Ishikawa (cell line): ENCODE data around the gene MLLT3.

Experiments used
- CEBPB ChIP-seq: IDR thresholded peaks from 2 replicates; pipeline ENCODE4 v1.6.1; 2012
- CREB1 ChIP-seq: IDR thresholded peaks from 2 replicates; pipeline ENCODE4 v1.6.1; 2012; ENCODE audit warnings: low read depth
- EGR1 ChIP-seq: IDR thresholded peaks from 2 replicates; pipeline ENCODE4 v1.6.1; 2012
- EP300 ChIP-seq: IDR thresholded peaks from 2 replicates; pipeline ENCODE4 v1.6.1; 2012; ENCODE audit warnings: borderline replicate concordance
- FOXM1 ChIP-seq: IDR thresholded peaks from 2 replicates; pipeline ENCODE4 v1.6.1; 2012; ENCODE audit warnings: low read depth, borderline replicate concordance
- NFIC ChIP-seq: IDR thresholded peaks from 2 replicates; pipeline ENCODE4 v1.6.1; 2012
- RAD21 ChIP-seq: IDR thresholded peaks from 2 replicates; pipeline ENCODE4 v1.6.1; 2012; ENCODE audit warnings: low read depth
- TAF1 ChIP-seq: IDR thresholded peaks from 2 replicates; pipeline ENCODE4 v1.6.1; 2012; ENCODE audit warnings: low read depth, mild to moderate bottlenecking
- TCF12 ChIP-seq: IDR thresholded peaks from 2 replicates; pipeline ENCODE4 v1.6.1; 2012; ENCODE audit warnings: low read depth
- TEAD4 ChIP-seq: IDR thresholded peaks from 2 replicates; pipeline ENCODE4 v1.6.1; 2012
- YY1 ChIP-seq: IDR thresholded peaks from 2 replicates; pipeline ENCODE4 v1.6.1; 2012; ENCODE audit warnings: low read depth
- ZBTB7A ChIP-seq: IDR thresholded peaks from 2 replicates; pipeline ENCODE4 v1.6.1; 2012; ENCODE audit warnings: low read depth
- TF ChIP-seq, protein P1 (sequence below): IDR thresholded peaks from 2 replicates; pipeline ENCODE4 v1.6.1; 2012
- TF ChIP-seq, protein P2 (sequence below): IDR thresholded peaks from 2 replicates; pipeline ENCODE4 v1.6.1; 2012
- TF ChIP-seq, protein P3 (sequence below): IDR thresholded peaks from 2 replicates; pipeline ENCODE4 v1.6.1; 2012; ENCODE audit warnings: low read depth, mild to moderate bottlenecking

Gene MLLT3

GRCh38 chr9:20624201-20625002, 2.1 kb upstream of the MLLT3 start:
- peak; percentile 82 for TF ChIP-seq RAD21
- no peak for TF ChIP-seq EP300

DNA sequence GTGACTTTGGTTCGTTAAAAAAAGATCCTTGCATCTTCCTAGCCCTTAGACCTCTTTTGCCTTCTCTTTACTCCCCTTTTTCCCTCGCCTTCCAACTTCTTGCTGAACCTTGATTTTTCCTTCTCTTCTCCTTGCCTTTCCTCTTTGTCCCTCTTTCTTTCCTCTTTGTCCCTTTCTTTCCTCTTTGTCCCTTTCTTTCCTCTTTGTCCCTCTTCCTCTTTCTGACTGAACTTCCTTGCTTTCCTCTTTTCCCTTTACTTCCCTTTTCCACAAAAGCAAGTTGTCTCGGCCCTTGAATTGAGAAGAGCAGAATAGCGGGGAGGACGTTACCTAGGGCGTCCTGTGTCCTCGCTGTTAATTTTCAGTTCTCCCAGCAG, 1.4 kb upstream of the MLLT3 start:
- TF ChIP-seq ZBTB7A (no peak), RAD21 (no peak), EP300 (no peak), FOXM1 (no peak), TCF12 (no peak), EGR1 (no peak), TEAD4 (no peak), CEBPB (no peak), NFIC (no peak), CREB1 (no peak), YY1 (no peak), TAF1 (no peak)
- TF ChIP-seq, protein P1, sequence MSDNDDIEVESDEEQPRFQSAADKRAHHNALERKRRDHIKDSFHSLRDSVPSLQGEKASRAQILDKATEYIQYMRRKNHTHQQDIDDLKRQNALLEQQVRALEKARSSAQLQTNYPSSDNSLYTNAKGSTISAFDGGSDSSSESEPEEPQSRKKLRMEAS, result no peak
- TF ChIP-seq, protein P2, sequence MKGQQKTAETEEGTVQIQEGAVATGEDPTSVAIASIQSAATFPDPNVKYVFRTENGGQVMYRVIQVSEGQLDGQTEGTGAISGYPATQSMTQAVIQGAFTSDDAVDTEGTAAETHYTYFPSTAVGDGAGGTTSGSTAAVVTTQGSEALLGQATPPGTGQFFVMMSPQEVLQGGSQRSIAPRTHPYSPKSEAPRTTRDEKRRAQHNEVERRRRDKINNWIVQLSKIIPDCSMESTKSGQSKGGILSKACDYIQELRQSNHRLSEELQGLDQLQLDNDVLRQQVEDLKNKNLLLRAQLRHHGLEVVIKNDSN, result no peak
- TF ChIP-seq, protein P3, sequence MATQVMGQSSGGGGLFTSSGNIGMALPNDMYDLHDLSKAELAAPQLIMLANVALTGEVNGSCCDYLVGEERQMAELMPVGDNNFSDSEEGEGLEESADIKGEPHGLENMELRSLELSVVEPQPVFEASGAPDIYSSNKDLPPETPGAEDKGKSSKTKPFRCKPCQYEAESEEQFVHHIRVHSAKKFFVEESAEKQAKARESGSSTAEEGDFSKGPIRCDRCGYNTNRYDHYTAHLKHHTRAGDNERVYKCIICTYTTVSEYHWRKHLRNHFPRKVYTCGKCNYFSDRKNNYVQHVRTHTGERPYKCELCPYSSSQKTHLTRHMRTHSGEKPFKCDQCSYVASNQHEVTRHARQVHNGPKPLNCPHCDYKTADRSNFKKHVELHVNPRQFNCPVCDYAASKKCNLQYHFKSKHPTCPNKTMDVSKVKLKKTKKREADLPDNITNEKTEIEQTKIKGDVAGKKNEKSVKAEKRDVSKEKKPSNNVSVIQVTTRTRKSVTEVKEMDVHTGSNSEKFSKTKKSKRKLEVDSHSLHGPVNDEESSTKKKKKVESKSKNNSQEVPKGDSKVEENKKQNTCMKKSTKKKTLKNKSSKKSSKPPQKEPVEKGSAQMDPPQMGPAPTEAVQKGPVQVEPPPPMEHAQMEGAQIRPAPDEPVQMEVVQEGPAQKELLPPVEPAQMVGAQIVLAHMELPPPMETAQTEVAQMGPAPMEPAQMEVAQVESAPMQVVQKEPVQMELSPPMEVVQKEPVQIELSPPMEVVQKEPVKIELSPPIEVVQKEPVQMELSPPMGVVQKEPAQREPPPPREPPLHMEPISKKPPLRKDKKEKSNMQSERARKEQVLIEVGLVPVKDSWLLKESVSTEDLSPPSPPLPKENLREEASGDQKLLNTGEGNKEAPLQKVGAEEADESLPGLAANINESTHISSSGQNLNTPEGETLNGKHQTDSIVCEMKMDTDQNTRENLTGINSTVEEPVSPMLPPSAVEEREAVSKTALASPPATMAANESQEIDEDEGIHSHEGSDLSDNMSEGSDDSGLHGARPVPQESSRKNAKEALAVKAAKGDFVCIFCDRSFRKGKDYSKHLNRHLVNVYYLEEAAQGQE, result no peak

DNA sequence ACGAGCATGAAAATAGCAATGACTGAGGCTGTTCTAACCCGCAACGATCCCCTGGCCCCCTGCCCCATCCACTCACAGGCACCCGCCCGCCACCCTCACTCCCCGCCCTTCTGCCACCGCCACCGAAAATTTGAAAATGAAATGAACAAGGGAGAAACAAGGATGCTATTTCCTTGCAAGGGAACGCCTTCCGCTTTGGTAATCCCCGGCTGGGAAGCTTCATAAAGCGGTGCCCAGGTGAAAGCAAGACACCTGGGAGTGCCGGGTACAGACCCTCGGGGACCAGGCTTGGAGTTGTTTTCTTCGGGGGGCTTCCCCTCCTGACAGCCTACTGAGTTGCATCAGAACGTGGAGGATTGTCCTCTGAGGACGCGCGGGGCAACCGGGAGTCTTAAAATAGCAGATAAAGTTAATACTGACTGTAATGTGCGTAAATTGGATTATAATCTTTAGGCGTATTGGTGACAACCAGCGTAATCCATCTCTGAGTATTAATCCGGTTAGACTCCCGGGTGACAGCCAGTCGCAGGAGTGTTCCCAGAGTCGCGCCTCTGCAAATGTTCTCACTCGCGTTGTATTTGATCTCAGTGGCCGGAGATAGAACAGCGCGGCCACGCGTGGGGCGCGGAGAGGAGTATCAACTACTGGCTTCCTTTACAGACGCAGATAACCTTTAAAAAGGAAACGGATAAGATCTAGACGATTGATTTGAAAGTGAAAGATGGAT, 885 bp upstream of the MLLT3 start:
- no peak for TF ChIP-seq TEAD4
- TF ChIP-seq ZBTB7A, result no peak
- TF ChIP-seq, protein P3, result no peak
- no peak for TF ChIP-seq TAF1
- TF ChIP-seq NFIC, result no peak
- TF ChIP-seq, protein P2, result no peak
- TF ChIP-seq EP300, result no peak
- TF ChIP-seq FOXM1, result no peak
- TF ChIP-seq, protein P1, result no peak
- no peak for TF ChIP-seq CEBPB
- no peak for TF ChIP-seq CREB1
- no peak; the same call in 1 of the 2 replicates for TF ChIP-seq TCF12
- no peak for TF ChIP-seq YY1
- no peak for TF ChIP-seq RAD21
- no peak for TF ChIP-seq EGR1

DNA sequence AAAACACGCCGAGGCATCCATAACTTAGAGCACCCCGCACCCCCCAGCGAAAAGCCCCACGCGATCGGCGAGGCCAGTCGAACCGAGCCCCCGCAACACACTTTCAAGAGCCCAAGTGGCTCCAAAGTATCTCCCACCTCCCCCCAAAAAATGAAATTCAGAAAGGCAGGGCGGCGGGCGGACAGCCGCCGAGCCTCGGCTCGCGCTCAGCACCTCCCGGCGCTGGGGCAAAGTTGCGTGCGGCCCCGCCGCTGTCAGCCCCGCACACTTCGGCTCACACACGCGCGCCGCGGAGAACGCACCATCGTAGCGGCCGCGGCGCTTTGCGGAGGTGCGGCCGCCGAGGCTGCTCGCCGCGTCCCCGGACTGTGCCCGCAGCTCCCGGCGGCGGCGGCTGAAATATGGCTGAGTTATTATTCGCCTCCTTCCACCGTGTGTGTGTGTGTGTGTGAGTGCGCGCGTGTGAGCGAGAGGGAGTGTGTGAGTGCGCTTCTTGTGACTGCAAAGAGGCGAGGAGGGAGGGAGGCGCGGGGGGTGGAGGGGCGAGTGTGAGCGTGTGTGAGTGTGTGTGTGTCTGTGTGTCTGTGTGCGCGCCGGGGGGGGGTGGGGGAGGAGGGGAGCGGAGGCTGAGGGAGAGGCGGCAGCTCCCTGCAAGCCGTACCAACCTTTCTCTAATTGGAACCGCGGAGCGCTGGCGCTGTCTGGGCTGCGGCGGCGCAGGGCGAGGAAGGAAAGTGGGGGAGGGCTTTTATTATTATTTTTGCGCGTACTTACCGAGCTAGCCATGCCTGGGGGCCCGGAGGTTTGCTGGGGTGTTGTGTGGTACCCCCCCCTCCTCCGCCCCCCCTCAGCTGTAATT, 599 bp downstream of the MLLT3 start:
- TF ChIP-seq TEAD4 (0 out of 2 replicates have a peak, but pooled peaks have one; percentile 14), FOXM1 (no peak), TAF1 (no peak), YY1 (0 out of 2 replicates have a peak, but pooled peaks have one; percentile 37), CEBPB (no peak), ZBTB7A (peak; percentile 6; the same call in 1 of the 2 replicates), EP300 (no peak), RAD21 (no peak), TCF12 (no peak), EGR1 (no peak)
- TF ChIP-seq, protein P1, result no peak
- TF ChIP-seq, protein P2, result no peak
